ENCODE results near the gene TLR3. TPM values are rescaled to one million over a fixed set of nuclear protein-coding genes. Genes with fewer than 3 reads are reported as not detected.
A peak's percentile ranks its signal among the peaks of the same experiment; 100 is the strongest.

Gene TLR3
- polyA plus RNA-seq, 1 donor (not counting 4 experiments of a cell fraction or from before 2014, with no cell fraction given), result 8.8 TPM

- Histone ChIP-seq H3K27ac (ENCODE audit: control insufficient read depth, insufficient read depth, low read length) (no peak overlapping the region), H3K4me2 (ENCODE audit: control insufficient read depth, extremely low read depth, insufficient read depth, low read depth, low read length) (peak overlapping the region; percentile 32), H3K79me2 (ENCODE audit: control insufficient read depth, insufficient read depth, low read length) (no peaks in the 10 kb centered on the region), H4K20me1 (ENCODE audit: control insufficient read depth, extremely low read depth, insufficient read depth, low read length) (no peaks in the 10 kb centered on the region), H3K4me3 (ENCODE audit: control insufficient read depth in 2 of 3, extremely low read depth in 1 of 3, insufficient read depth in 2 of 3, low read depth in 1 of 3, low read length in 3 of 3) (peak overlapping the region in 2 of 3 experiments; percentile 7 to 14), H3K36me3 (ENCODE audit: control insufficient read depth in 2 of 2, extremely low read depth in 1 of 2, insufficient read depth in 2 of 2, low read length in 2 of 2) (no peaks in the 10 kb centered on the region), H3K4me1 (ENCODE audit: control insufficient read depth, extremely low read depth, insufficient read depth, low read length) (no peaks in the 10 kb centered on the region), H3K9ac (ENCODE audit: control insufficient read depth, extremely low read depth, insufficient read depth, low read length) (no peak overlapping the region), H3K9me1 (ENCODE audit: control insufficient read depth, extremely low read depth, insufficient read depth, low read length) (no peaks in the 10 kb centered on the region), H2AFZ (ENCODE audit: control insufficient read depth, low read length) (no peak overlapping the region), H3K9me3 (ENCODE audit: control insufficient read depth, low read depth, low read length) (no peaks in the 10 kb centered on the region), H3K27me3 (ENCODE audit: control insufficient read depth, extremely low read depth, insufficient read depth, low read length) (peaks cover 33% of the 10 kb centered on the region)
- TF ChIP-seq CTCF (optimal IDR thresholded peaks at IDR 0.05 in 1 of 3, IDR thresholded peaks at IDR 0.05 in 1 of 3, conservative IDR thresholded peaks at IDR 0.05 in 1 of 3; ENCODE audit: extremely low read depth in 1 of 3, insufficient read depth in 2 of 3, low read length in 3 of 3) (no peak), EZH2 (IDR thresholded peaks at IDR 0.05; ENCODE audit: low read length) (peak; percentile 27)
- FAIRE-seq (no peak), DNase-seq (ENCODE audit: low read depth, low spot score) (no peak)
- dilution Hi-C loops (cut with MboI; ENCODE audit: extremely low pct_ligation_motif_present, low sequenced_read_pairs), result no loop called here
These were observed 36.1 kb downstream of the TLR3 start for GRCh38 chr4:186104890-186105646.

GRCh38 chr4:186105647-186106321, 36.8 kb downstream of the TLR3 start:
- Histone ChIP-seq H3K9me1 (ENCODE audit: control insufficient read depth, extremely low read depth, insufficient read depth, low read length) (no peaks in the 10 kb centered on the region), H3K36me3 (ENCODE audit: control insufficient read depth in 2 of 2, extremely low read depth in 1 of 2, insufficient read depth in 2 of 2, low read length in 2 of 2) (no peaks in the 10 kb centered on the region), H3K4me1 (ENCODE audit: control insufficient read depth, extremely low read depth, insufficient read depth, low read length) (no peaks in the 10 kb centered on the region), H3K27ac (ENCODE audit: control insufficient read depth, insufficient read depth, low read length) (no peak overlapping the region), H2AFZ (ENCODE audit: control insufficient read depth, low read length) (no peak overlapping the region), H3K9ac (ENCODE audit: control insufficient read depth, extremely low read depth, insufficient read depth, low read length) (no peak overlapping the region), H3K4me2 (ENCODE audit: control insufficient read depth, extremely low read depth, insufficient read depth, low read depth, low read length) (no peak overlapping the region), H4K20me1 (ENCODE audit: control insufficient read depth, extremely low read depth, insufficient read depth, low read length) (no peaks in the 10 kb centered on the region), H3K9me3 (ENCODE audit: control insufficient read depth, low read depth, low read length) (no peaks in the 10 kb centered on the region), H3K79me2 (ENCODE audit: control insufficient read depth, insufficient read depth, low read length) (no peaks in the 10 kb centered on the region), H3K4me3 (ENCODE audit: control insufficient read depth in 2 of 3, extremely low read depth in 1 of 3, insufficient read depth in 2 of 3, low read depth in 1 of 3, low read length in 3 of 3) (peak overlapping the region in 1 of 3 experiments; percentile 7), H3K27me3 (ENCODE audit: control insufficient read depth, extremely low read depth, insufficient read depth, low read length) (peaks cover 33% of the 10 kb centered on the region)
- dilution Hi-C loops (cut with MboI; ENCODE audit: extremely low pct_ligation_motif_present, low sequenced_read_pairs), result no loop called here
- DNase-seq (ENCODE audit: low read depth, low spot score) (no peak), FAIRE-seq (no peak)
- TF ChIP-seq EZH2 (IDR thresholded peaks at IDR 0.05; ENCODE audit: low read length) (peak; percentile 77), CTCF (optimal IDR thresholded peaks at IDR 0.05 in 1 of 3, IDR thresholded peaks at IDR 0.05 in 1 of 3, conservative IDR thresholded peaks at IDR 0.05 in 1 of 3; ENCODE audit: extremely low read depth in 1 of 3, insufficient read depth in 2 of 3, low read length in 3 of 3) (no peak)

All from keratinocyte (primary cell).